ENCODE results near the gene TUSC2.

- TF ChIP-seq KLF9 (tag by site-specific recombination; IDR thresholded peaks at IDR 0.05; ENCODE audit: low read depth) (no peak), YY1 (tag by site-specific recombination; IDR thresholded peaks at IDR 0.05) (no peak), HIC1 (tag by site-specific recombination; IDR thresholded peaks at IDR 0.05) (no peak), CTCF (tag by site-specific recombination; IDR thresholded peaks at IDR 0.05) (no peak), ZNF292 (tag by site-specific recombination; IDR thresholded peaks at IDR 0.05; ENCODE audit: borderline replicate concordance, low read depth) (no peak), ZSCAN30 (tag by site-specific recombination; IDR thresholded peaks at IDR 0.05) (no peak), ZNF639 (tag by site-specific recombination; IDR thresholded peaks at IDR 0.05) (no peak)
Observed at GRCh38 chr3:50340147-50340447, 12.1 kb upstream of the TUSC2 start.
